OCI-LY7 (cell line): ENCODE measurements around the gene LHX4. TPM values are rescaled to one million over a fixed set of nuclear protein-coding genes. Genes with fewer than 3 reads are reported as not detected.

Experiments used
- BruUV-seq: library from RNA; stranded (reverse); fragments of 400-500 nt; replicated peaks from 2 replicates; lab custom pipeline; 2021; lab: Mats Ljungman, UMichigan
- CTCF ChIA-PET: fragments of 300-600 bp; sonication (Branson Sonifier 250); formaldehyde crosslinking; loops from one replicate; lab custom pipeline; 2022; ENCODE audit warnings: antibody characterized with exemption; ENCODE audit not compliant: unreplicated experiment; lab: Charles Lee
- POLR2A ChIA-PET: fragments of 300-600 bp; sonication (Branson Sonifier 250); formaldehyde crosslinking; loops from one replicate; lab custom pipeline; 2022; ENCODE audit warnings: antibody characterized with exemption; lab: Charles Lee
- DNase-seq: peaks from one replicate; pipeline ENCODE4 v3.0.0-alpha.2; 2015; ENCODE audit warnings: low spot score
- H2AFZ ChIP-seq: fragments of 200-600 bp; sonication (generic), shearing (Covaris generic); 2 replicates; pipeline ENCODE4 v1.6.1; 2014; ENCODE audit warnings: mild to moderate bottlenecking, antibody characterized with exemption, low read length, moderate library complexity
- H3K27ac ChIP-seq: fragments of 200-600 bp; sonication (generic); 2 replicates; pipeline ENCODE4 v1.5.1; 2014; ENCODE audit warnings: mixed run types, low read depth, mild to moderate bottlenecking, moderate library complexity, low read length, inconsistent platforms; ENCODE audit not compliant: poor library complexity, severe bottlenecking
- H3K36me3 ChIP-seq: fragments of 200-600 bp; sonication (generic); 2 replicates; pipeline ENCODE4 v1.6.1; 2014; ENCODE audit warnings: mild to moderate bottlenecking, antibody characterized with exemption, low read length, moderate library complexity, mixed read lengths; ENCODE audit not compliant: insufficient read depth
- H3K4me1 ChIP-seq: fragments of 200-600 bp; sonication (generic); 2 replicates; pipeline ENCODE4 v1.5.1; 2014; ENCODE audit warnings: mild to moderate bottlenecking, low read length; ENCODE audit not compliant: insufficient read depth, poor library complexity, severe bottlenecking
- H3K4me2 ChIP-seq: fragments of 200-600 bp; sonication (generic); 2 replicates; pipeline ENCODE4 v1.6.1; 2014; ENCODE audit warnings: mild to moderate bottlenecking, low read length
- H3K4me3 ChIP-seq: fragments of 200-600 bp; sonication (generic); 2 replicates; pipeline ENCODE4 v1.5.1; 2014; ENCODE audit warnings: mild to moderate bottlenecking, low read depth, low read length; ENCODE audit not compliant: poor library complexity, severe bottlenecking
- H3K79me2 ChIP-seq: fragments of 200-600 bp; sonication (generic); 2 replicates; pipeline ENCODE4 v1.6.1; 2016; ENCODE audit warnings: low read depth, mild to moderate bottlenecking, low read length, moderate library complexity, mixed read lengths; ENCODE audit not compliant: insufficient read depth
- H3K9me2 ChIP-seq: fragments of 200-600 bp; sonication (generic); 2 replicates; pipeline ENCODE4 v1.6.1; 2016; ENCODE audit warnings: mild to moderate bottlenecking, low read length, mixed read lengths; ENCODE audit not compliant: insufficient read depth
- H3K9me3 ChIP-seq: fragments of 200-600 bp; sonication (generic); 2 replicates; pipeline ENCODE4 v1.6.1; 2014; ENCODE audit warnings: mild to moderate bottlenecking, mixed run types, low read length, mixed read lengths
- H4K20me1 ChIP-seq: fragments of 200-600 bp; sonication (generic); 2 replicates; pipeline ENCODE4 v1.6.1; 2014; ENCODE audit warnings: mild to moderate bottlenecking, antibody characterized with exemption, low read length, moderate library complexity, mixed read lengths; ENCODE audit not compliant: insufficient read depth
- EZH2phosphoT487 ChIP-seq: fragments of 200-600 bp; sonication (generic); IDR thresholded peaks from 2 replicates; pipeline ENCODE4 v1.6.1; 2018; ENCODE audit warnings: low read depth, borderline replicate concordance, mild to moderate bottlenecking, mixed run types, antibody characterized with exemption, low read length, moderate library complexity, mixed read lengths
- intact Hi-C: fragments of 100-400 bp; cut with micrococcal nuclease; formaldehyde crosslinking; loops from one replicate; pipeline ENCODE4 v1.10.0; 2022; ENCODE audit not compliant: unreplicated experiment
- total RNA-seq, 2 experiments: library from RNA; depleted of rRNA in 1 of 2; stranded (reverse); fragments of >200 nt in 1 of 2; shearing (Covaris generic) in 1 of 2; gene quantifications; 2 replicates each; pipeline ENCODE4 v1.2.3, GENCODE V29; 2014 to 2022
- TF ChIP-seq, protein P1 (sequence below): fragments of 200-600 bp; sonication (generic); conservative IDR thresholded peaks from 2 replicates; pipeline ENCODE4 v1.5.1; 2014; ENCODE audit warnings: mild to moderate bottlenecking, antibody characterized with exemption, low read length, moderate library complexity, mixed read lengths

The LHX4 gene
- total RNA-seq, 2 experiments from 2014 or later = 0.06 TPM; not detected in 1

GRCh38 chr1:180210008-180210620 lies 19.9 kb upstream of the LHX4 start:
- BruUV-seq = no TSS peak

GRCh38 chr1:180211156-180211859 lies 18.8 kb upstream of the LHX4 start:
- DNase-seq = no peak
- Histone ChIP-seq H3K9me3 (no peaks in the 10 kb centered on the region), H3K27ac (no peak overlapping the region), H2AFZ (no peak overlapping the region), H3K79me2 (no peaks in the 10 kb centered on the region), H4K20me1 (no peaks in the 10 kb centered on the region), H3K4me2 (no peak overlapping the region), H3K36me3 (no peaks in the 10 kb centered on the region), H3K9me2 (no peaks in the 10 kb centered on the region), H3K4me3 (no peak overlapping the region), H3K4me1 (no peaks in the 10 kb centered on the region)
- TF ChIP-seq, protein P1, sequence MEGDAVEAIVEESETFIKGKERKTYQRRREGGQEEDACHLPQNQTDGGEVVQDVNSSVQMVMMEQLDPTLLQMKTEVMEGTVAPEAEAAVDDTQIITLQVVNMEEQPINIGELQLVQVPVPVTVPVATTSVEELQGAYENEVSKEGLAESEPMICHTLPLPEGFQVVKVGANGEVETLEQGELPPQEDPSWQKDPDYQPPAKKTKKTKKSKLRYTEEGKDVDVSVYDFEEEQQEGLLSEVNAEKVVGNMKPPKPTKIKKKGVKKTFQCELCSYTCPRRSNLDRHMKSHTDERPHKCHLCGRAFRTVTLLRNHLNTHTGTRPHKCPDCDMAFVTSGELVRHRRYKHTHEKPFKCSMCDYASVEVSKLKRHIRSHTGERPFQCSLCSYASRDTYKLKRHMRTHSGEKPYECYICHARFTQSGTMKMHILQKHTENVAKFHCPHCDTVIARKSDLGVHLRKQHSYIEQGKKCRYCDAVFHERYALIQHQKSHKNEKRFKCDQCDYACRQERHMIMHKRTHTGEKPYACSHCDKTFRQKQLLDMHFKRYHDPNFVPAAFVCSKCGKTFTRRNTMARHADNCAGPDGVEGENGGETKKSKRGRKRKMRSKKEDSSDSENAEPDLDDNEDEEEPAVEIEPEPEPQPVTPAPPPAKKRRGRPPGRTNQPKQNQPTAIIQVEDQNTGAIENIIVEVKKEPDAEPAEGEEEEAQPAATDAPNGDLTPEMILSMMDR = no peak
- TF ChIP-seq EZH2phosphoT487 = no peak
- BruUV-seq = no TSS peak
- intact Hi-C loops = no loop called here
- POLR2A ChIA-PET = interaction anchor here (0.6 kb wide), 1 partner anchor 76 kb away, joined by 3 read pairs; no protein-coding TSS in a partner anchor
- CTCF ChIA-PET = no interaction called here

More at GRCh38 chr1:180210008-180210620, 19.9 kb upstream of the LHX4 start:
- CTCF ChIA-PET = no interaction called here
- H3K4me2 ChIP-seq = no peak overlapping the region
- H4K20me1 ChIP-seq = no peaks in the 10 kb centered on the region
- no peaks in the 10 kb centered on the region for H3K9me2 ChIP-seq
- intact Hi-C loops = no loop called here
- H3K27ac ChIP-seq = no peak overlapping the region
- no peak for DNase-seq
- H2AFZ ChIP-seq = no peak overlapping the region
- no peaks in the 10 kb centered on the region for H3K79me2 ChIP-seq
- H3K4me3 ChIP-seq = no peak overlapping the region
- no peaks in the 10 kb centered on the region for H3K9me3 ChIP-seq
- POLR2A ChIA-PET = no interaction called here
- TF ChIP-seq, protein P1 = no peak
- TF ChIP-seq EZH2phosphoT487 = no peak
- H3K36me3 ChIP-seq = no peaks in the 10 kb centered on the region
- no peaks in the 10 kb centered on the region for H3K4me1 ChIP-seq

GRCh38 chr1:180211860-180212229 lies 18.2 kb upstream of the LHX4 start:
- Histone ChIP-seq H4K20me1 (no peaks in the 10 kb centered on the region), H3K79me2 (no peaks in the 10 kb centered on the region), H2AFZ (no peak overlapping the region), H3K4me1 (no peaks in the 10 kb centered on the region), H3K27ac (no peak overlapping the region), H3K9me2 (no peaks in the 10 kb centered on the region), H3K9me3 (no peaks in the 10 kb centered on the region), H3K4me2 (no peak overlapping the region), H3K4me3 (no peak overlapping the region), H3K36me3 (no peaks in the 10 kb centered on the region)
- TF ChIP-seq, protein P1 = no peak
- no TSS peak for BruUV-seq
- ChIA-PET POLR2A (no interaction called here), CTCF (no interaction called here)
- DNase-seq = no peak
- intact Hi-C loops = no loop called here
